HG02623 (cell line): ENCODE results near the gene PRAMEF20.
"Not testable (repeated sequence)": the region's sequence is repeated elsewhere in the genome, so short reads cannot be mapped to it uniquely, and the experiment has no call there.

Experiments
- ATAC-seq: cut with Tn5 transposase; IDR thresholded peaks from one replicate; pipeline ENCODE4 v1.9.1; 2021; ENCODE audit warnings: moderate library complexity; ENCODE audit not compliant: unreplicated experiment

PRAMEF20 gene

DNA sequence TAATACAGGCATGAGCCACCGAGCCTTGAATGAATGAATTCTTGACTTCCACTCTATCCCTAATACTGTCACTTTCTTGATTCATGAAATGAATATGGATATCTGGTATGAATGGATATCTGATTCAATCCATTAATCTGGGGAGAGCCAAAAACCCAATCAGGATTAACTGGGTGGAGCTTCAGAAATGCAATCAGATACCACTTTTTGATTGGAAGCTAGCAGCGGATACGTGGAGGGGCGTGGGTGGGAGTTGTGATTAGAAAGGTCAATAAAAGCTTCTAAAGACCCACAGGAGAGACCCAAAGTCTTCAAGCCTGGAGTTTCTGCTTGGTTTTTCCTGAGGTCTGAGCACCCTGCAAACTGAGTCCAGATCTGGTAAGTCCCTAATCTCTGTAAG is at the start of gene PRAMEF20:
PRAMEF20 (plus strand) TSS at position 301 of the 400 bp plus-strand sequence. CDS start 5,905 bp downstream, outside the sequence.
- ATAC-seq = not testable (repeated sequence)

DNA sequence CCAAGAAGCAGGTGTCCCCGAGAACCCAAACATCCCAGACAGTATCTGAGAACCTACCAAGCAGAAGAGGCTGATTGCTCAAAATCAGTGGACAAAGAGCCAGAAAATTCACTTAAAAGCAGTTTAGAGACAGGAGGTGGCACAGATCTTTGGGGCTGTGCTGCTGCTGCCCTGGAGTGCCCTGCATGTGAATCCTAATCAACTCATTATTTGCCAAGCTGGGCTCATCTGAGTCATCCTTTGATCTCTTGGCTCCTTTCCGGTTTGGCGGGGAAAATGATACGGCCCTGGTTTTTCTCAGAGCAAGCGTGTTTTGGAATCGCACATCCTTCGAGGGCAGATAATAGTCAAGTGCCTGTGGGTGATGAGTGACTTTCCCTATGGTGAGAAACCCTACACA is 47.9 kb upstream of the PRAMEF20 start:
- not testable (repeated sequence) for ATAC-seq

DNA sequence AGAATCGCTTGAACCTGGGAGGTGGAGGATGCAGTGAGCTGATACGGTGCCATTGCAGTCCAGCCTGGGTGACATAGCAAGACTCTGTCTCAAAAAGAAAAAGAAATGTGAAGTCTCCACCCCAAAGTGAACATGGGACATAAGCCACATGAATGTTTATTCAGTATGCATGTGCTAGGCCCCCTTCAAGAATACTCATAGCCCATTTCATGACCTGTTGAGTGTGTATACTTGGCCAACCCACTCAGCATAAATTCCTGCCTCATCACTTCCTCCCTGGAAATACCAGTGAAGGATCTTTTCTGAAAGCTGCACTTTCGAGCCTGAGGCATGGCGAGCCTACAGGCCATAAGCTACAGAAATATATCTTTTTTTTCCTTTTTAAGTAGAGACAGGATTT is 45.3 kb upstream of the PRAMEF20 start:
- ATAC-seq = not testable (repeated sequence)

DNA sequence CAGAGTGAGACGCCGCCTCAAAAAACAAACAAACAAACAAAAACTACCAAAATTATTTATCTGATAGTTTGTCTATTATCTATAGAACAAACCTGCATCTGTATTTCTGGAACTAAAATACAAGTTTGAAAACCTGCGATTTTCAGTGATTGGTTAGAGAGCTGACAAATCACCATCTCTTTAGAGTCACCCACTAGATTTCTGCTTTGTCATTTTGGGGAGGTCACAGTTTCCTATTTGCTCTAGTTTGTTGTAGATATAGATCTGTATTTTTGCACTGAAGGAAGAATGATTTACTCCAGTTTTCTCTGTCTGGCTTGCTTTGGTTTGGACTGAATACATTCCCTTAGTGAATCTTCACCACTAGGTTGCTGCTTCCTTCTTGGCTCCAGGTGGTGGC is 43.7 kb upstream of the PRAMEF20 start:
- ATAC-seq = not testable (repeated sequence)

DNA sequence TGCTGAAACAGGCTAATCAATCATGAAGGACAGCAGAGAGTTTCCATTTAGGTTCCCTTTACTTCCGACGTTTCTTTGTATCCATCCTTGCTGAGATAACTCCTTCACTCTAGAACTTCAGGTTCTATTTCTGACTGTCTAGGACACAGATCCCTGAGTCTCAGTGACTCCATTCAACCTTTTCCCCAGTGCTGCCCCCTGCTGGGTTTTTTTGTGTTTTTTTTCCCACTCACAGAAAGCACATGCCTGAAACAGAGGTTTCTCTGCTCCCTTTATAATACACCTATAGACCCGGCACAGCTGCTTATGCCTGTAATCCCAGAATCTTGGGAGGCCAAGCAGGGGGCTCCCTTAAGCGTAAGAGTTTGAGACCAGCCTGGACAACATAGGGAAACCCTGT is 41.7 kb upstream of the PRAMEF20 start:
- ATAC-seq = not testable (repeated sequence)

DNA sequence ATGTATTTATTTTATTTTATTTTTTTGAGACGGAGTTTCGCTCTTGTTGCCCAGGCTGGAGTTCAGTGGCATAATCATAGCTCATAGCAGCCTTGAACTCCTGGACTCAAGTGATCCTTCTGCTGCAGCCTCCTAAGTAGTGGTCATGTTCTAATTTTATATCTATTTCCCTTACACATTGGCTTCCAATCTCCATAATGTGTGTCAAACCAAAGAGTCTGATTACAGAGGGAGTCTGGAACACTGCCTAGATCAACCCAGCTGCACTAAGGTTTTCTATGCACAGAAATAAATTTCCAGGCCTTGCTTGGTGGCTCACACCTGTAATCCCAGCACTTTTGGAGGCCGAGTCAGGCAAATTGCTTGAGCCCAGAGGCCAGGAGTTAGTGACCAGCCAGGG is 31.3 kb upstream of the PRAMEF20 start:
- not testable (repeated sequence) for ATAC-seq

DNA sequence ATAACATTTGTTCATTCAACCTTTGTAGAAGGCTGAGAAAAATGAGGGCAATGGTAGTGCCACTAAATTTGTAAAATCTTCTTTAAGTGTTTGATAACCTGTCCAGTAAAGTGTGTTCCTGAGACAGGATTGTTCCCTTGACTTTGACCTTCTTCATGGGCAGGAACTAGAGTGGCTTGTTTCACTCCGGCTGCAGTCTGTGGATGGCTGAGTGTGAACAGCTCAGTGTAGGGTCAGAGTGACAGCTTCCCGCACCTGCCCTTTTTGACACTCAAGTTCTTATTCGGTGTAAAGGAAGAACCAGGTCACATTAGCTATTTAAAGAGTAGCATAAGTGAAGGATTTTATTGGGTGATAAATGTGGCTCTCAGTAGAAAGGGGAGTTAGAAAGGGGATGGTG is 29.9 kb upstream of the PRAMEF20 start:
- not testable (repeated sequence) for ATAC-seq

DNA sequence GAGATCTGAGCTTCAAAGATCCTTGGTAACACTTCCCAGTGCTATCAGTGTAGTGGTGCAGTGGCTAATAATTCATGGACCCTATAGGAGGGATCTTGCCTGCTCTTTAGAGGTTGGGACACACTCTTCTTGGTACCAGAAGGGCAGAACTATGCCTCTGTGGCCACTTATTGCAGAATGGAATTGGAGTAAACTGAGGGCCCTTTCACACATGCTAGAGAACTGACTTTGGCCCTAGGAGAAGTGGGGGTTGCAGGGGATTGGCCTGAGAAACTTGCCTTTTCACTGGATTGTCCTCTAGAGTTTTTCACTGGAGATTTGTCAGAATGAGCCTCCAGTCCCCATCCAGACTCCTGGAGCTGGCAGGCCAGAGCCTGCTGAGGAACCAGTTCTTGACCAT is 20.9 kb upstream of the PRAMEF20 start, which contains the start of gene PRAMEF17:
PRAMEF17 (plus strand) TSS at position 301 of the 400 bp plus-strand sequence; CDS start at position 327, 26 bp downstream.
- not testable (repeated sequence) for ATAC-seq

DNA sequence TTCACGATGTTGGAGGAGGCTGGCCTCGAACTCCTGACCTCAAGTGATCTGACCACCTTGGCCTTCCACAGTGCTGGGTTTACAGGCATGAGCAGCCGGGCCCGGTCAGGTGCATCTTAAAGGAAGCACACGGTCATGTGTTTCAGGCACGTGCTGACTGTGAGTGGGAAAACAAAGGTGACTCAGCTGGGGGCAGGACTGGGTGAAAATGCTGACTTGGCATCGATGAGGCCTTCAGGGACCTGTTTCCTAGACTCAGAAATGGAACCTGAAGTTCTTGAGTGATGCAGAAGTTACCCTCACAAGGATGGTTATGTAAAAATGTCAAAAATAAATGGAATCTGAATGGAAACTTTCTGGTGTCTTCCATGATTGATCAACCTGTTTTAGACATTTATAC is 17.2 kb upstream of the PRAMEF20 start:
- not testable (repeated sequence) for ATAC-seq

DNA sequence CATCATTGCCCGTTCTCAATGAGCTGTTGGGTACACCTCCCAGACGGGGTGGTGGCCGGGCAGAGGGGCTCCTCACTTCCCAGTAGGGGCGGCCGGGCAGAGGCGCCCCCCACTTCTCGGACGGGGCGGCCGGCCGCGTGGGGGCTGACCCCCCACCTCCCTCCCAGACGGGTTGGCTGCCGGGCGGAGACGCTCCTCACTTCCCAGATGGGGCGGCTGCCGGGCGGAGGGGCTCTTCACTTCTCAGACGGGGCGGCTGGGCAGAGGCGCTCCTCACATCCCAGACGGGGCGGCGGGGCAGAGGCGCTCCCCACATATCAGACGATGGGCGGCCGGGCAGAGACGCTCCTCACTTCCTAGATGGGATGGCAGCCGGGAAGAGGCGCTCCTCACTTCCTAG is 15.5 kb upstream of the PRAMEF20 start:
- ATAC-seq = not testable (repeated sequence)

DNA sequence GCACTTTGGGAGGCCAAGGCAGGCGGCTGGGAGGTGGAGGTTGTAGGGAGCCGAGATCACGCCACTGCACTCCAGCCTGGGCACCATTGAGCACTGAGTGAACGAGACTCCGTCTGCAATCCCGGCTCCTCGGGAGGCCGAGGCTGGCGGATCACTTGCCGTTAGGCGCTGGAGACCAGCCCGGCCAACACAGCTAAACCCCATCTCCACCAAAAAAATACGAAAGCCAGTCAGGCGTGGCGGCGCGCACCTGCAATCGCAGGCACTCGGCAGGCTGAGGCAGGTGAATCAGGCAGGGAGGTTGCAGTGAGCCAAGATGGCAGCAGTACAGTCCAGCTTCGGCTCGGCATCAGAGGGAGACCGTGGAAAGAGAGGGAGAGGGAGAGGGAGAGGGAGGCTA is 14.9 kb upstream of the PRAMEF20 start:
- ATAC-seq = not testable (repeated sequence)

DNA sequence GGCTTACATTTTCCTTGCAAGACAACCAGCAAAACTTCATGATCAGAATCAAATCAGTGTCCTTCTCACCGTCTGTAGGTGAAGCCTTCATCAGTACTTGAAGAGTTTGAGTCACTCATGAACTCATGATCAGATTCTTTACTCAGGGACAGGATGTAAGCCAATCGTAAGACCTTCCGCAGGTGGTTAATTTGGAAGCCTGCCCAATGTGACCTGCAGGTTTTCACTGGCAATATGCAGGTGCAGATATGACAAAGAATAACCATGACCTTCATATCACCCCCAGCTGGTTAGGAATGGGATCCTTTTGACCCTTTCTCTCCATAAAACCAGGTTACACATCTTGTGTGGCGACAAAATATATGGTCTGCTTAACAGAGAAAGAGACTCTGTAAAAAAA is 2.4 kb upstream of the PRAMEF20 start:
- no peak for ATAC-seq

DNA sequence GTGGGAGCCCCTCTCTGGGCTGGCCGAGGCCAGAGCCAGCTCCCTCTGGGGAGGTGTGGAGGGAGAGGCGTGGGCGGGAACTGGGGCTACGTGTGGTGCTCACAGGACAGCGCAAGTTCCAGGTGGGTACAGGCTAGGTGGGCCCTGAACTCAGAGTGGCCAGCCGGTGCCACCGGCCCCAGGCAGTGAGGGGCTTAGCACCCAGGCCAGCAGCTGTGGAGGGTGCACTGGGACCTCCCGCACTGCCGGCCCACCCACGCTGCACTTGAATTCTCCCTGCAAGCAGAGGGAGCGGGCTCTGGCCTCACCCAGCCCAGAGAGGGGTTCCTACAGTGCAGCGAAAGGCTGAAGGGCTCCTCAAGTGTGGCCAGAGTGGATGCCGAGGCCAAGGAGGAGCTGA is 20.2 kb downstream of the PRAMEF20 start:
- ATAC-seq = no peak

DNA sequence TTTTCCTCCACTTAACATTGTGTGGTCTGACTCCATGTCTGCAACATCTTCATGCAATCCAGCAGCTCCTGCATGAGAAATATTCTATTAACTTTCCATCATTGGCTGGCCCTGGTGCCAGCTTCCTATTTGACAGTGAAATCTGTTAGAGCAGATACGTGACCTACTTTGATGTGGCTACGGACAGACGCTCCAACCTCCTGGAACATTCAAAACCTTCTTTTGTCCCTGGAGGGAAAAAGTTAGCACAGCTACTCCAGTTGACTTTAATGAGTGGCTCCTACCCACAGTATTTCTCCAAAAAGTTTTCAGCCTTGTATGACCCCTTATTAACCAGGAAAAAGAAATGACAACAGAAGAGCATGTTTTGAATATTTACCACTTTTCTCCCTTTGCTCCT is 22.0 kb downstream of the PRAMEF20 start:
- no peak for ATAC-seq

DNA sequence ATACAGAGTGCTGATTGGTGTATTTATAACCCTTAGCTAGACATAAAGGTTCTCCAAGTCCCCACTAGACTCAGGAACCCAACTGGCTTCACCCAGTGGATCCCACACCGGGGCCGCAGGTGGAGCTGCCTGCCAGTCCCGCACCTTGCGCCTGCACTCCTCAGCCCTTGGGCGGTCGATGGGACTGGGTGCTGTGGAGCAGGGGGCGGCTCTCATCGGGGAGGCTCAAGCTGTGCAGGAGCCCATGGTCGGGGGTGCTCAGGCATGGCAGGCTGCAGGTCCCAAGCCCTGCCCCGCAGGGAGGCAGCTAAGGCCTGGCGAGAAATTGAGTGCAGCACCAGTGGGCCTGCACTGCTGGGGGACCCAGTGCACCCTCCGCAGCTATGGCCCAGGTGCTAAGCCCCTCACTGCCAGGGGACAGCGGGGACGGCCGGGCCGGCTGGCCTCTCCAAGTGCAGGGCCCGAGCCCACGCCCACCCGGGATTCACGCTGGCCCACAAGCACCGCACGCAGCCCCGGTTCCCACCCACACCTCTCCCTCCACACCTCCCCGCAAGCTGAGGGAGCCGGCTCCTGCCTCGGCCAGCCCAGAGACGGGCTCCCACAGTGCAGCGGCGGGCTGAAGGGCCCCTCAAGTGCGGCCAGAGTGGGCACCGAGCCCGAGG is 23.6 kb downstream of the PRAMEF20 start:
- not testable (repeated sequence) for ATAC-seq

DNA sequence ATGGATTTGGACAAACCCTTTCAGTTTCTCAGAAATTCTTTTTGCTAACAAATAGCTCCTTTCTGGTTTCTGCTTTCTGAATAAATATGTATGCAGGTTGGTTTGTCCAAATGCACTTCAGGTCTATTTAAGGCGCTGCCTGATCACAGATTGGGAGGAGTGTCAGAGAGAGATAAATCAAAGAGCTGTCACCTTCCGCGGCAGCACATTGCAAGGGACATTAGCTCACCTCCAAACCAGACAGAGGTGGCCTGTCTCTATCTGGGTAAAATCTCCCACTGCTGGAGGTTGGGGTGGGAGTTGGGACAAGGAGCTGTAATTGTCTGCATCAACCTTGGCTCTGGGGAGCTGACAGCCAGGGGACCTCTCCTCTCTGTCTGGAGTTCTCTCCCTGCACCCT is 25.2 kb downstream of the PRAMEF20 start:
- no peak for ATAC-seq

DNA sequence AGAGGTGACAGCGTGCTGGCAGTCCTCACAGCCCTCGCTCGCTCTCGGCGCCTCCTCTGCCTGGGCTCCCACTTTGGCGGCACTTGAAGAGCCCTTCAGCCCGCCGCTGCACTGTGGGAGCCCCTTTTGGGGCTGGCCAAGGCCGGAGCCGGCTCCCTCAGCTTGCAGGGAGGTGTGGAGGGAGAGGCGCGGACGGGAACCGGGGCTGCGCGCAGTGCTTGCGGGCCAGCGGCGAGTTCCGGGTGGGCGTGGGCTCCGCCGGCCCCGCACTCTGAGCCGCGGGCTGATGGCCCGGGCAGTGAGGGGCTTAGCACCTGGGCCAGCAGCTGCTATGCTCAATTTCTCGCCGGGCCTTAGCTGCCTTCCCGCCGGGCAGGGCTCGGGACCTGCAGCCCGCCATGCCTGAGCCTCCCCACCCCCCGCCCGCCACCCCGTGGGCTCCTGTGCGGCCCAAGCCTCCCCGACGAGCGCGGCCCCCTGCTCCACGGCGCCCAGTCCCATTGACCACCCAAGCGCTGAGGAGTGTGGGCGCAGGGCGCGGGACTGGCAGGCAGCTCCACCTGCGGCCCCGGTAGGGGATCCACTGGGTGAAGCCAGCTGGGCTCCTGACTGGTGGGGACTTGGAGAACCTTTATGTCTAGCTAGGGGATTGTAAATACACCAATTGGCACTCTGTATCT is 29.0 kb downstream of the PRAMEF20 start:
- ATAC-seq = not testable (repeated sequence)

DNA sequence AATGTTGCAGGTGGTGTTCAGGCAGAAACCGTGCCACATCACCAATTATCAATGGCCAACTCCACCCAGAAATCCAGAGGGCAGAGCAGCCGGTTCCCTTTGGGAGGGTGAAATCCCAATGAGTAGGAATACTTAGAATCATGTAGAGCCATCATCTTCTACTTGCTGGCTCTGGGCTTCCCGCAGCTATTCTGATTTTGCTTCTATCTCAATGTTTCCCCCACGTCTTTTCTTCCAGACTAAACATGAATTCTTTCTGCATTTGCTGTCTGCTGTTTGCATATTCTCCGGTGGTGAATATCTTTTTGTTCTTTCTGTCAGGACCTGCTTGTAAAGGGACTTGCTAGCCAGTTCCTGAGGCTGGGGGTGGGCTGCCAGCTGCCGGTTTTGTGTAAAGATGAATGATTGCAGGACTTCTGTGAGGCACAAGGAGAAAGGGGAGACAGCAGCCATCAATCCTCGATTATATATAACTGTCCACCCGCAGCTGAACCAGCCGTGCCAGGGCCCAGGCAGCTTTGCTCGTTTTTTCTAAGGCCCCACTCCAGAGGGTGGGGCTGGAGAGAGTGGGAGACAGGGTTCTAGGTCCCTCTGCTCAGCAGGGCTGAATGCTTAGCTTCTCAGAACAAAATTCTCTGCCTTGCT is 33.2 kb downstream of the PRAMEF20 start:
- no peak for ATAC-seq

DNA sequence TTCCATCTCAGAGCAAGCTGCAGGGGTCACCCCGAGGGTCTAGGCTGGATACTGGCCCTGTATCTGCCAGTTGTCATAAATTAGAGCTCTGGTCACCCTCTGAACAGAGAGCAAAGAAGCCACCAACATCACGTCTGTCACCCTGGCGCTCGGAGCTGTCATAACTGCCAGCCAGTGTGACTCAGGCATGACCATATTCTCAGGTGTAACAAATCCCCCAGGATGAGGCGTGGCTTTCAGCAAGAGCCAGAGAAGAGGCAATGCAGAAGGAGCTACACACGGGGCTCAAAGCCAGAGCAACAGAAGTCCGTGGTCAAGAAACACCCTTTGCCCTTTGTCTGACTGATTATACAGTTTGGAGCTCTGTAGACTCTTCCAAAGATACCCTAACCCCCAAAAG is 40.0 kb downstream of the PRAMEF20 start:
- no peak for ATAC-seq

DNA sequence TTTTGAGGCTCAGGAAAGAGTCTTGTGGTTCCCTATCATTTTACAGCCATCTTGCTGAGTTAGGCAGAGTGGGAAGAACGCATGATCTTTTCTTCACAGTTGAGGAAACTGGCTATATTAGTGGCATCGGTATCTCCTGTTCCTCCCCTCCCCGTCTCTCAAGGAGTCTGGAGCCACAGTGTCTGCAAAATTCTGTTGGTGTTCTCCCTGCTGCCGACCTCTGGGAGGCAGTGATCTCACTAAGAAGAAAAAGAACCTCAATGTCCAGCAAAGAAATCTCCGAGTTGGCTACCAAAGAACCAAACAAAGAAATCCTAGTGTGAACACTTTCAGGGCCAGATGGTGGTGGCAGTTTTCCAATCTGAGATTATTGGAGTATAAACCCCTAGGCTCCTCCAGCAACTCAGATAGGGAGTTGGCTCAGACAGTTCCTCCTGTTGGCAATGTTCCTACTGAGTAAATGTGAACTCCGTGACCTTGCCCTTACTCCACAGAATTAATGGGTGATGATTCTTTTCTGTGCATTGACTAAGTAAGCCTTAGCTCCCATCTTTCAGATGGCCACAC is 41.2 kb downstream of the PRAMEF20 start:
- no peak for ATAC-seq

DNA sequence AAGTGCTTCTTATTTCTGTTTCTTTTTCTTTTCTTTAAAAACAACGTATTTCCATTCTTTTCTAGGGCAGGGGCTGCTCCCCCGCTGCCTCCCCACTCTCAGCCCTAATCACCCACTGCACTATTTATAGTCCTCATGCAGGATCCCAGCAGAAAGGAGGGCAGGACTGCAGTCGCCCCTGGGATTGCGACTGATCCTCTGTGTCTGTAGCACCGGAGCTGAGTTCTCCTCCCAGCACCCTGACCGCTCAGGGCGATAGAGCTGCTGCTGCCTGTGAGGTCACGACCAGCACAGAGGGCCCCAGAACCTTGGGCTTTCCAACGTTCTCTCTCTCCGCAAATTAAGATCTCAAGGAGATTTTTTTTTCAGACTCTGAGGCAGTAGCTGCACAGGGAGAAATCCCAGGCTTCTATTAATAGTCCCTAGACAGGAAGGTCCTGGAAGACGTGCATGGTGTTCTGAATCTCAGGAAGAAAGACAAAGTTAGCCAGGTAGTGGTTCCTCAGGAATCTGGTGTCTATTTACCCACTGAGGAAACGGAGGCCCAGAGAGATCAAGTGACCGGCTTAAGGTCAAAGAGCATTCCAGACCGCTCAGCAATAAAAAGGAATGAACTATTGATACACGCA is 46.8 kb downstream of the PRAMEF20 start:
- no peak for ATAC-seq
